ENCODE measurements around the gene PPM1L.

The PPM1L gene

GRCh38 chr3:160808838-160809237 is 52.8 kb downstream of the PPM1L start:
- DNase-seq (ENCODE audit: low read depth in 2 of 2), result no peak

GRCh38 chr3:160809453-160809852 is 53.4 kb downstream of the PPM1L start:
- DNase-seq (ENCODE audit: low read depth in 2 of 2), result no peak

DNA sequence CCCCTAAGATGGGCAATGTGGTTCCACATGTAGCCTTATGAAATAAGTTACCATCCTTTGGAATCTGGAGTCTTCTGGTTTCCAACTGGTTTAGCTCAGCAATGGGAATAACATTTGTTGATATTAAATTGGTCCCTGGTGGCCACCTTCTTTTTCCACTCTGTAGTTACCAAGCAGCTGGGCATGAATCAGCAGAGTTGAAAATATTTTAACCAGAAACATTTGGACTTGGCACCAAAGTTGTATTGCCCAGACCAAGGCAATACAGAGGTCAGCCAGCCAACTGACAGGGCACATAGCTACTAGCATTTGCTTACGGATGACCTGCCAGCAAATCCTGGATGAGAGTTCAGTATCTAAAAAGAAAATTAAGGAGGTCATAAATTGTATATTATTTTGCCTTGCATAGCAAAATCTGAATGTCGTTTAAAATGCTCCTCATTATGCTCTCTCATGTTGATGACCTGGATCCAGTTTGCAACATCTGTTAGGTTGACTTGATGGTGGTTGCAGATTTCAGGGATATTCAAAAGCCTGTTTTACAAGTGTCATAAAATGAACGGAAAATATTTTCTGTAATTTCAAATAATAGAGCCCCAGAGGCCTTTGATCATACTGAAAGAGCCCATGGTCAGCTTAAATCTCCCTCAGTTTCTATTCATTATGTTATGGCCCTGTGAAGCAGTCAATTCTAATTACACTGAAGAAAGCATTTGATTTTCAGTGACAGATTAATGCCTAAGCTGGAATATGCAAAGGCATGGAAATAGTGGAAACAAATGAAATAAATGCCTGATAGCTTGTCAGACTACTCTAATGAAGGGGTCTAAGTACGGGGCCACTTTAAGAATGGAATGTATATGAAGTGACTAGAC is 54.6 kb downstream of the PPM1L start:
- no peak for DNase-seq (ENCODE audit: low read depth in 2 of 2)

- DNase-seq (ENCODE audit: low read depth in 2 of 2), result no peak
Observed at GRCh38 chr3:160811237-160811548, 55.2 kb downstream of the PPM1L start.

DNA sequence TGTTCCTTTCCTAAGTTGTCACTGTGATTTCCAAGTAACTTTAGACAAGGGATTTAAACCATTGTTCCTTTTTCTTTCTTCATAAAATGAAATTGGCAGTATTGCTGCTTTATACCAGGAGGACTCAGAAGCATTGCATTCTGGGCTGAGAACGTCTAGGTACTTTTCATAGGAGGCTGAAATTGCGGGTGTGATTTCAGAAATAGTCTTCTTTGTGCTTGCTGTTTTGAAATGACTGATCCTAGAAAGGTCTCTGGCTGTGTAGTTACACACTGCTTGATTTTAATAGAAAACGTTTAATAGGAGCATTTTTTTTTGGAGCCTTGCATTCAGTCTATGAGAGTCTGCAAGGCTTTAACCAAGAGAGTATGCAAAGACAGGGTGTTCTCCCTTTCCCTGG is 56.3 kb downstream of the PPM1L start:
- DNase-seq (ENCODE audit: low read depth in 2 of 2), result no peak

DNA sequence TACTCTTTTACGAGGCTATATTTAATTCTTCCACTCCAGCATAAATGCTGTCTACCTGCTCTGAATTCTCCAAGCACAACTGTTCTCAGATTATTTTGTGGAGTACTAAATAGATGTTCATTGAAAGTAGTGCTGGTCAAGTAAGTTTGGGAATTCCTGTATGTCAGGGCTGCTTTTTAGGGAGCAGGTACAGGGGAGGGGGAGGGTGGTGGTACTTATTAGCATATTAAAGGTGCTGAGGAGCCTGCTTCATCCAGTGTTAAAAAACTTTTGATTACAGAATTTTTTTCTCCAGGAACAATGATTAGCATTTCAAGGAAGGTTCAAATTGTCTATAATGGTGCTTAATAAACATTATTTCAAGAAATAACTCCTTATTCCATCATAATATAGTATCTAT is 59.2 kb downstream of the PPM1L start:
- no peak for DNase-seq (ENCODE audit: low read depth in 2 of 2)

GRCh38 chr3:160820022-160820421 is 64.0 kb downstream of the PPM1L start:
- DNase-seq (ENCODE audit: low read depth in 2 of 2), result no peak

- no peak for DNase-seq (ENCODE audit: low read depth in 2 of 2)
Observed at GRCh38 chr3:160820430-160820829, 64.4 kb downstream of the PPM1L start.

DNA sequence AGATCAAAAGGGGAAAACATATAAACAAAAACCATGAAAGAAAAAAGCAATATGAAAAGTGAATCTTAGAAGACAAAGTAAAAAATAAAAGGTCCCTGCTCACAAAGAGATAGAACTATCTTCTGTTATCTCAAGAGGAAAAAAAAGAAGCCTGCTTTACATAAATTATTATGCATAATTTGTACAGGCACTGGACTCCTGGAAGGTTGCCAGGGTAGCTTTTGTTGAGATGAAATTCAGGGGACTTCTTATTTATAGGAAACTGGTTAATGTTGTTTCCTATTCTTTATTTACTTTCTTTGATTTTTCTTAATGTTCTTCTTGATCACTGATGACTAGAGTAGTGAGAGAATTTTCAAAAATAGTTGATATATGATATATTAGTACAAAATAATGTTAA is 66.9 kb downstream of the PPM1L start:
- DNase-seq (ENCODE audit: low read depth in 2 of 2), result no peak

DNA sequence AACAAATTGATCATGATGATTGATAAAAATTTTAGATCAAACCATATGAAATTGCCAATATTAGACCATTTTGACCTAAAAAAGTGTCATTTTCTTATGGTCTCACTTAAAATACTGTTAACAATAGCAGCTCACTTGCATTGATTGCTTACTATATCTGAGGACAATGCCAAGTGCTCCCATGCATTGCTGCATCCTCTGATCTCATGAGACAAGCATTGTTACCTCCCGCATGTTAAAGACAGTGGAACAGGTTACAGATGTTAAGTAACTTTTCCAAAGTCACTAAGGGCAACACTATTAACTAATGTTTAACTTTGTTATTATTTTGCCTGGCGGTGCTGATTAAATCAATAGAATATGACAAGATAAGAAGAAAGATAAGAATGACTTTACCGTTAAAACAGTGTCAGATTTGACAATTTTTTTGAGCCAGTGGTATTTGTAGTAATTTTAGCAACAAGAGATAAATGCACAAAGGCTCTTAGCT is 69.3 kb downstream of the PPM1L start:
- DNase-seq (ENCODE audit: low read depth in 2 of 2), result no peak

DNA sequence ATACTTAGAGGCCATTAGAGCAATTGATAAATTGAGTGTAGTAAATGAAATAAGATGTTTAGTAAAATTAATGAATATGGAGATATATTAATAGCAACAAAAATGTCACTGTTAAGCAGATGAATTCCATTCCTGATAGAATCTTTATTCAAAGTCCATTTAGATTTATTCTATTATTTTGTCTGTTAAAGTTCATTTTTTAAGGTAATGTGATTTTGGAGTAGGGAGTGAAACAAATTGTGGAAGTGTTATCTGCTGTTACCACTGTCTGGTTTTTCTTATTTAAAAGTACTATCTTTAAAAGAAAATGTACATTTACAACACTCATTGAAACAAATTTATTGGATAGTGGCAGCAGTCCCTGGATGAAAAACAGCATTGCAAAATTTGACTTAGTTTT is 70.4 kb downstream of the PPM1L start:
- no peak for DNase-seq (ENCODE audit: low read depth in 2 of 2)

- no peak for DNase-seq (ENCODE audit: low read depth in 2 of 2)
Observed at GRCh38 chr3:160826991-160827390, 71.0 kb downstream of the PPM1L start.

DNA sequence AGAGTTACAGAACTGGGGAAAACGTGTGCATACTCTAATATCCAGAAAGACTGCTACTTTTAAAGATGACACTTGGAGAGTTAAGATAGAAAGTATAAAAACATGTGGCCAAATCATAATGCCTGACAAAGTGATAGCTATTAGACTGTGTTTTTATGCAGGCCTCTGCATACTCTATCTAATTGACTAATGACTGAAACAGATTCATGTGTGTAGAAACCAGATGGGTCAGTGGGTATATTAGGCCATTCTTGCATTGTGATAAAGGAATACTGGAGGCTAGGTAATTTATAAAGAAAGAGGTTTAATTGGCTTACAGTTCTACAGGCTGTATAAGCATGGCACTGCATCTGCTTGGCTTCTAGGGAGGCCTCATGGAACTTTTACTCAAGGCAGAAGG is 71.5 kb downstream of the PPM1L start:
- DNase-seq (ENCODE audit: low read depth in 2 of 2), result no peak

DNA sequence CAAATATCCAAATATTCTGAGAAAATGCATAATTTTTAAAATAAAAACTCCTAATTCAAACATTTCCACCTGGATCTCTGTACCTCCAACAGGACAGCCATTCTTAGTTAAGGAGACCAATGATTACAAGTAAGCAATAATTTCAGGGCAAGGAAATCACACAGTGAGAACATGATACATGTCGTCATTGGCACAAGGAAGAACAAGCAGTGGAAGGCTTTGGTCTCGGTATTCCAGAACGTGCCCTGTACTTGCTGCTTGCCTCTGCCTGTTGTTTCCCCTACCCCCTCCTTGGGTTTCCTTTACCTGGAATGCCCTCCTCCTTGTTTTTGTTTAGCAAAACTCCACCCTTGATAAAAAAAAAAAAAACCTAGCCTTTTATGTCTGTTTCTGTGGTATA is 72.8 kb downstream of the PPM1L start:
- no peak for DNase-seq (ENCODE audit: low read depth in 2 of 2)

- DNase-seq (ENCODE audit: low read depth in 2 of 2), result no peak
Observed at GRCh38 chr3:160829486-160830009, 73.5 kb downstream of the PPM1L start.

DNA sequence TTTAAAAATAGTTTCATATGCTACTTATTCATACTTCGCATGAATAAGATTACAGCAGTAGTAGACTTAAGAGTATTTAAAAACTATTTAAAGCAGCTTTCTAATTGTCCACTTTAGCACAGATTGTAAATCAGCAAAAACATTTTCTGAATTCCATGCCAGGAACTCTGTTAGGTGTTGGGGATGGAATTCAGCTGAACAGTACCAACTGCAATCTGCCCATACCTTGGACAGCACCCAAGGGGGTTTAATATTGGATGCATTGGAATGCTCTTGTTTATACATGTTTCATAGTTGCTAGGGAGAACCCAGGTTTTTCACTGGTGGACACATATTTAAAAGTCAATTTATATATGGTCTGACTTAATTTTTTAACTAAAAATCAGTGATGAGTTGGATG is 74.8 kb downstream of the PPM1L start:
- DNase-seq (ENCODE audit: low read depth in 2 of 2), result no peak

DNA sequence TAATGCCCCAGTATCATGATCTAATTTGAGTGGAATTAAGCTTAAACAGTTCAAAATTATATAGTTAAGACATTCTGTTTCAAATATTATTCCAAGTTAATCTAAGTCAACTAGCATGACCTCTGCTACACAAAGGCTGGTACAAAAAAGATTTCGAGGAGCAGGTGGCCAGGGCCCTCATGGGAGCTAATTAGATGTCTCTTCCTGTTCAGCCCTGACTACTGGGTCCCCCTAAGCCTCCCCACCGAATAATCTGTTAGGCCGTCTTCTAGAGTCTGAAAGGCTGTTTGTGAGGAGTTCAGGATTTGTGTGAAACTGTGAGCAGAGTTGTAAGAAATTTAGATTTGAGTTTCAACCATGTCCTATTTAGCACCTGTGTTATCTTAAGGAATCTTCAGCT is 75.4 kb downstream of the PPM1L start:
- DNase-seq (ENCODE audit: low read depth in 2 of 2), result no peak

DNA sequence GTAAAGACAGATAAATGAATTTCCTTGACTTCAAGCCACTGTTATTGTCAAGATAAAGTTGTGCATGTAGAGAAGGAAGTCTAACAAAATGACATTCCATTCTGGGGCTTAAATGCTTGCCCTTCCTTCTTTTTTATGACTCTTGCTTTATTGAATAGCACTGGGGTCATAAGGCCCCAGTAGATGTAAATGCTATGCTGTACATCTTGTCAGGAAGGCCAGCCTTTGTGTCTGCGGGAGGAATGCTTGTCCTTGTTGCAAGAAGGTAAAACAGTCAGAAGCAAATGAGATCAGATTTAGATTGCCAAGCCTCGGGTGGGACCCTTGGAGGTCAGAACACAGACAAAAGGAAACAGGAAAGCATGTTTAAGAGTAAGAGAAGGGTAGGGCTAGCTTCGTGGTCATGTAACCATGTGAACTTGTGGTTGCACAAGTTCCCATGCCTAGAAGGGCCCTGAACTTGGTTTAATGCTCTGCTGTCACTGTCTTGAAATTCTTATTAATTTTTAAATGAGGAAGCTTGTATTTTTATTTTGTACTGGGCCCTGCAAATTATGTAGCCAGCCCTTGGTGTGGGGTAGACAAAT is 81.5 kb downstream of the PPM1L start:
- no peak for DNase-seq (ENCODE audit: low read depth in 2 of 2)

DNA sequence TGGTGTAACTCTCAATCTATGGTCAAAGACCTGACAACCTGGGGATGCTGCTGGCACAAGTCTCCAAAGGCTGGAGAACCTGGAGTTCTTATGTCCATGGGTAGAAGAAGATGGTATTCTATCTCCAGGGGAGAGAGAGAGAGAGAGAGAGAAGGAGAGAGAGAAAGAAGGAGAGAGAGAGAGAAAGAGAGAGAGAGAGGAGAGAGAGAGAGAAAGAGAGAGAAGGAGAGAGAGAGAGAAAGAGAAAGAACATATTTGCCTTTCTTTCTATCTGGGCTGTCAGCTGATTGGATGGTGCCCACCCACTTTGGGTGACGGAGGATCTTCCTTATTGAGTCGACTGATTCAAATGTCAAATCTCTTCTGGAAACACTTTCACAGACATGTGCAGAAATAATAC is 84.6 kb downstream of the PPM1L start:
- no peak for DNase-seq (ENCODE audit: low read depth in 2 of 2)

DNA sequence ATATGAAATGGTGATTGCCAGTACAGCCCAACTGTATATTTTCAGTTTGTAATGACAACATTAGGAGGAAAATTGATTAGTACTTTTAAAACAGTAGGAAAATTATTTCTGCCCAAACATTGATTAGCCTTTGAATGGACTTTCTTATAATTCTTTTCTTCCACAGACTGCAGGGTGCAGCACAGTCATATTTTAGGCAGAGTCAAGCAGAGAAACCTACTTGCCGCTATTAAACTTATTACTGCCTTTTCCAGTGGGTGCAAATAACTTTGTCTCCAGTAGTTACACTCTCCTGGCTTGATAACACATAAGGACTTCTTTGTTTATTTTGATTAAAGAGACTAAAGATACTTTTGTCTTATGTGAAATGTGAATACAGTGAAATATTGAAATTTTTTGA is 85.4 kb downstream of the PPM1L start:
- no peak for DNase-seq (ENCODE audit: low read depth in 2 of 2)

DNA sequence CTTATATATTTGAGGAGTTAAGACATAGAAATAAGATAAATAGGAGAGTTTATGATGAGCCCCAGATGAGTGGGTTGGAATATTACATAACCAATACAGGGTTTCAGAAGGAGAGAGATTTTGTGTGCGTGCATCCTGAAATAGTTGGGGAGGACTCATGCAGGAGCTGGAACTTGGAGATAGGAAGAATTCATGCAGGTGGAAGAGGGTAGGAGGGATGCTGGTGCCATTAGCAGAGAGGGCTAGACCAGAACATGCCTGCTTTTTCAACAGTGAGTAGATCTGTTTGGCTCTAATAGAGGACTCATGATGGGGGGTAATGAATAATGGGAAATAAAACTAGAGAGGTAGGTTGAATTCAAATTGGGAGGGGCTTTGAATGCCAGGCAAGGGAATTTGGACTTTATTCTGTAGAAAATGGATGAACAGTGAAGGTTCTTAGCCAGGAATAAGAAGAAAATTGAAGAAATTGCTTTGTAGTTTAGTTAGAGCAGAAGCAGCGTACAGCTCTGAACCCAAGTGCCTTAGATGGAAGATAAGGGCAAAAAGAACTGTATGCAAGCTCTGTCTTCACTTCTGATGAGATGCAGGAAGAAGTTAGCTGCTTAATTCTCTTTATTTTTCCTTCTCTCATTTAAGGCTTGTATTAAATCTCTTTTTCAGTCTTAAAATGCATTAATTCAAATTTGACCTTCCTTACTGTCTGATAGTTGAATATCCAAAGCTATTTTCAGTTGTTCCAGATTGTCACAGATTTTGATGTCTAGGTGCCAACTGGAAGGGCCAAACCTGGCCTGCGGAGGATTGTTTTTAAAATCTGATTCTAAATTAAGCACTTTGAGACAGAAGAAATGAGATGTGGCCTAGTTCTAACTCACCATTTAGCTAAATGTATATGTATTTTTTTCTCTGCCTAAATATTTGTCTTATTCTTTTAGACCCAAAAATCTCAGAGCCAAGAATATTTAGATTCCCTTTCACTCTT is 86.3 kb downstream of the PPM1L start:
- DNase-seq (ENCODE audit: low read depth in 2 of 2), result no peak

GRCh38 chr3:160851629-160852210 is 95.7 kb downstream of the PPM1L start:
- no peak for DNase-seq (ENCODE audit: low read depth in 2 of 2)

Data from stimulated activated CD4-positive, alpha-beta T cell treated with anti-CD3 and anti-CD28 coated beads, Interleukin-15, amount 100 ng/mL, for 48 hours (primary cell).